Measurements from ENCODE around the gene PIH1D1.
A peak's percentile ranks its signal among the peaks of the same experiment; 100 is the strongest.
"Not testable (repeated sequence)": the region's sequence is repeated elsewhere in the genome, so short reads cannot be mapped to it uniquely, and the experiment has no call there.

Gene PIH1D1

GRCh38 chr19:49453013-49453756 lies 1.6 kb upstream of the PIH1D1 start, which contains the start of gene ALDH16A1:
TSS of gene ALDH16A1 (plus strand) at chr19:49453225. CDS start at chr19:49453332, 107 bp downstream.
- DNase-seq = peak; percentile 95 to 98

GRCh38 chr19:49450405-49450804 lies 1.2 kb downstream of the PIH1D1 start:
- DNase-seq = no peak

GRCh38 chr19:49448432-49448786 lies 3.2 kb downstream of the PIH1D1 start:
- no peak for DNase-seq

GRCh38 chr19:49447485-49448431 lies 3.9 kb downstream of the PIH1D1 start:
- no peak for DNase-seq

- DNase-seq = no peak
Measured at GRCh38 chr19:49445997-49446396, 5.6 kb downstream of the PIH1D1 start.

- DNase-seq = not testable (repeated sequence)
Measured at GRCh38 chr19:49444100-49444700, 7.4 kb downstream of the PIH1D1 start.

DNA sequence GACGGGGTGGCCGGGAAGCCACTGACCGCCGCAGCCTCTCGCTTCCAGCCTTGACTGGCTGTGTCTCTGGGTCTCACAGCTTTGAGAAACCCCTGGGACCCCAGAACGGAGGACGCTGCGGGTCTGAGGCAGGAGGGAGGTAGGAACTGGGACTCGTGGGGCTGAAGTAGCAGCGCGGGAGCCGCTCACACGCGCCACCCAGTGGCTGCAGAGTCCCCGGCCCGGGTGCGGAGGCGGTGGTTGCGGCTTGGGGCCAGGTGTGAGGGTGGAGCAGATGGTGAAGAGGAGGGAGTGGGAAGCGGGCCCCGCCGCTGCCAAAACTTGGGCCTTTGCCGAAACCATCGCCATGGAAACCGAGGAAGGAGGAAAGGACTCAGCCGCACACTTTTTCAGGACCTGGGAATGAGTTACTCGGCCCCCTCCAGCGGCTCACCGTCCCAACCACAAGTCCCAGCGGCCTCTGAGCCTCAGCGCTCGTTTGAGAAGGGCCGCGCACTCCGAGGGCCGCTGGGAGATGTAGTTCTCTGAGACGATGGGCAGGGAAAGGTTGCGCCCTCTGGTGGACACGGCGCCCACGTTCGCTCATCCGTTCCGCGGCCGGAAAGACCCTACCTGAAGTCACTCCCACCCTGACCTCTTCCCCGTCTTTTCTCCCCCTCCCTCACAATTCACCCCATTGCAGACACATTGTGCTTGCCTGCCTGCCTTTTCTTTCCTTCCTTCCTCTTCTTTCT lies 8.1 kb downstream of the PIH1D1 start:
- DNase-seq = peak; percentile 92

GRCh38 chr19:49442771-49443365 lies 8.7 kb downstream of the PIH1D1 start:
- DNase-seq = peak; percentile 43 to 52

DNA sequence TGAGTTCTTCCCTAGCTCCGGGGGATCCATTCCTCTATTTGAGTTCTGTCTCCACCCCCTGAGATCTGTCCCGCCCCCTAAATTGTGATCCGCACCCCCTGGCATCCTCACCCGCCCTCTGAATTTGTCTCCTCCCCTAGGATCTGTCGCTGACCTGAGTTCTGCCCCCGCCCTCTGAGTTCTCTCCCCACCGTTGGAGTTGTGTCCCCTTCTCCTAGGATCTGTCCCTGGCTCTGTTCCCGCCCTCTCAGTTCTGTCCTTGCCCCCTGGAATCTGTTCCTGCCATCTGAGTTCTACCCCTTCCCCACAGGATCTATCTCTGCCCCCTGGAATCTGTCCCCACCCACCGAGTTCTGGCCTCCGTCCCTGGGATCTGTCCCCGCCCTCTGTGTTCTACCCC lies 9.3 kb downstream of the PIH1D1 start:
- no peak for DNase-seq

GRCh38 chr19:49441960-49442350 lies 9.7 kb downstream of the PIH1D1 start:
- no peak for DNase-seq

DNA sequence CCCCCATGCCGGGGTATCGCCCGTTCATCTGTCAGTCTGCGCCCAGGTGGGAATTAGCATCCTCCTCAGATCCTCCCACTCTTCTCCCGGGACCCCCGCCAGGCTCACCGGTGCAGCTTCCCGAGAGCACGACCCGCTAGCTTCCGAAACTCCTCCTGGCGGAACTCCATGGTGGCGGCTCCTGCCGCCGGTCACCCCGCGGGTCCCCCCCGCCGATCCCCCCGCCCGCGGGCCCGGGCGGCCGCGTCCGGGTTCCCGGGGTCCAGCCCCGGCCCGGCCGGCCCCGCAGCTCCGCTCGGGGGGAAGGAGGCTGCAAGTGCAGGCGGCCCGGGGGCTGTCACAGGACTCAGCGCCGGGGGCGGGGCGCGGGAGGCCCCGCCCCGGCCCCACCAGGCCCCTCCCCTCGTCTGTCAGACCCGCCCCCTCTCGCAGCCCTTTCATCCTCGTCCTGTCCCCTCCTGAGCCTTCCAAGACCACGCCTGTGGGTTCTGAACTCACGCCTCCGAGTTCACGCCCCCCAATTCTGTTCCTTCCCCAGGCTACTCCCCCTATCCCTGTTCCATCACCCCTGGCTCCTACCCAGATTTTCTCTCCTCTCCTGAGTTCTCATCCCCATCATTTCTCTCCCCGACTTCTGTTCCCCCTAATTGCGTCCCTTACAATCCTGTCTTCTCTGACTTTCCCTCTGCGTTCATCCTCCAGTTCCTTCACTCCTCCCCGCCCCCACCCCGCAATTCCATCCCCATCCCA lies 10.2 kb downstream of the PIH1D1 start, which contains the start of gene SLC17A7:
SLC17A7 (minus strand) TSS at position 318 of the 750 bp plus-strand sequence; CDS start at position 170, 148 bp downstream.
- DNase-seq = peak; percentile 37 to 43

DNA sequence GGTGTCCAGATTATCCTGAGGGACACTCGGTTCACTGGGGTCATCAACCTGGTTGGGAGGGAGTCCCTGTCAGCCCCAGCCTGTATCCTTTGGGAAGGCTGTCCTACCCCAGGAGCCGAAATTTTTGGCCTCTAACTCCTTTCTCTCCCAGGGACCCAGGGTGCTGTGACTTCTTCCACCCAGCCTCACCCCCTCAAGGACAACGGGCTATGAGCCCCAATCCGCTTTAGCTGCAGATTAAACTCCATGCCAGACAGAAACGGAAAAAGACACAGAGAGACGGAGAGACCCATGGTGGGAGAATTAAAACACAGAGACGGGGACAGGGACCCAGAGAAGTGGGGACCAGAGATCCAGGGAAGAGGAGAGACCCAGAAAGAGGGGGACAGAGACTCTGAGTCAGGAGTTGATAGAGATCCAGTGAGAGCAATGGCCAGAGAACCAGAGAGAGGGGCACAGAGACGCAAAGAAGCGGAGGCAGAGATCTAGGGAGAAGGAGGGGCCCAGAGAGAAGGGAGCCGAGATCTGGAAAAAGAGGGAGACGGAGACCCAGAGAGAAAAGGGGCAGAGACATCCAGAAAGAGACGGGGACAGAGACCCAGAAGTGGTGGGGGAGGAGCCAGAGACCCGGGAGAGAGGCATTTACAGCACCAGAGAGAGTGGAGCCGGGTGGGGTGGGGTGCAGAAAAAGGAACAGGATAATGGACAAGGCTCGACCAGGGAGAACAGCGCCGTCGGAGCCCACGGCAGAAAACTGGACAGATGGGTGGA lies 11.0 kb downstream of the PIH1D1 start:
- DNase-seq = no peak

GRCh38 chr19:49439836-49440235 lies 11.8 kb downstream of the PIH1D1 start:
- DNase-seq = no peak

- no peak for DNase-seq
Measured at GRCh38 chr19:49438261-49438660, 13.4 kb downstream of the PIH1D1 start.

DNA sequence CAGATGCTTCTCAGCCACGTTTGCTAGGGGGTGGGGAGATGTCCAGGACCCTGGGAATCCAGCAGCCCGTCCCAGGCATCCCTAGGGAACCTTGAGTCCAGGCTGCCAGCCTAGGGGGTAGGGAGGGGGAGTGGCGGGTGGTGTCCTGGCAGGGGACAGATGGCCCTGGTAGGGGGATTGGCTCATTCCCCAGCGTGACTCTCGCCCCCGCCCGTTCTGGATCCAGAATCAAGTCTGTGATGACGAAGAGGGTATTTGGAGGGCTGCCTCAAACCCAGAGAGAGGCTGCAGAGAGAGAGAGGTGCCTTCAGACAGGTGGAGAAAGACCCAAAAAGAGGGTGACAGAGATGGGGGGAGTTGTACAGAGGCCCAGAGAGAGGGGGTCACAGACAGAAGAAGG lies 14.4 kb downstream of the PIH1D1 start:
- DNase-seq = no peak

DNA sequence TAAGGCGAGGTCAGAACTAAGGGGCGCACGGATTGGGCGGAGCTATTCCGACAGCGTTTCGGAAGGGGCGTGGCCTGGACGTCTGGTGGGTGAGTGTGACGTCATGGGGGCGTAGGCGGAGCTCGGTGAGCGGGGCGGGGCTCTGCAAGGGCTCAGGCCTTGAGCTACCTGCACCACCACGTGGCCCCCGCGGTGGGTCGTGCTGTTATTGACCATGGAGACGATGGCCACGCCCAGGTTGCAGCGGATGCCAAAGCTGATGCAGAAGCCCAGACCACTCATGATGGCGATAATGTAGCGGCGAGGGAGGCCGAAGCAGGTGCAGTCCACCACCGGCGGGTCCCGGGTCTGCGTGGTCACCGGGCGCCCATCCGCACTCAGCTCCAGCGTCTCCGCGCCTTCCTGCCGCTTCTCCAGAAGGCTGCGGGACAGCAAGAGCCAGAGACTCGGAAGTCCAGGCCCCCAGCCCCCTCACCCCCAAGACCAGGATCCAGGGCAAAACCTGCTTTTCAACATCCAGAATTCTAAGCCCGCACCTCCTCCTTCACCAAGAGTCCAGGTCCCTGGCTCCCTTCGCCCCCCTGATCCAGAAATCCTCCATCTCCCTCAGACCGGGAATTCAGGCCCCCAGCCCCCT lies 15.1 kb downstream of the PIH1D1 start:
- peak; percentile 49 to 58 for DNase-seq

GRCh38 chr19:49435670-49436069 lies 15.9 kb downstream of the PIH1D1 start:
- DNase-seq = no peak

GRCh38 chr19:49434907-49435583 lies 16.6 kb downstream of the PIH1D1 start:
- DNase-seq = no peak

DNA sequence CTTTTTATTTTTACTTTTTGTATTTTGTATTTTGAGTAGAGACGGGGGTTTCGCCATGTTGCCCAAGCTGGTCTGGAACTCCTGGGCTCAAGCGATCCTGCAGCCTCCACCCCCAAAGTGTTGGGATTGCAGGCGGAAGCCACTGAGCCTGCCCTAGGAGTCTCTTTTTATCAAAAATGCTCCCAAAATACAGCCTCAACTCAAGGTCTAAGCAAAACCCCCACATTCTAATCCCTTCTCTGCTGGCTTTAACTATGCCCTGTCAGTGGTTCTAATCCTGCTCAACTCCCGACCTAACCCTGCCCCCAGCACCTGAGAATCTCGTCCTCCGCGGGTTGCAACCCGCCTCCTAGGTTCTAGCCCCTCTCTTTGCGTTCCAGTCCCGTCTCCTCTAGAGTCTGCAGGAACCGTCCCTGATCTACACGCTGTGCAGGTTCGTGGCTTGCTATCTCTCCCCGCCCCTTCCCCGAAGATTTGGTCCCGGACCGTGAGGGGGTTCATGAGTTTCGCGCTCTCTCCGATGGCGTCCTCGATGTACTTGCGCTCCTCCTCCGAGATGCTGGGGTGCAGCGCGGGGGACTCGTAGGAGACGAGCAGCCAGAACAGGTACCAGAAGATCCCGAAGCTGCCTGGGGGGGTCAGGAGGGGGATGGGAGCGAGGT lies 18.2 kb downstream of the PIH1D1 start:
- no peak for DNase-seq
